DMS153 treated with DMSO at 0.1 percent for 48 hours (cell line): ENCODE results near the gene PPIE.
A peak's percentile ranks its signal among the peaks of the same experiment; 100 is the strongest.

Experiments
- DNase-seq: peaks from one replicate; lab custom pipeline; 2025; ENCODE audit not compliant: unreplicated experiment; lab: John Stamatoyannopoulos, UW

Gene PPIE

DNA sequence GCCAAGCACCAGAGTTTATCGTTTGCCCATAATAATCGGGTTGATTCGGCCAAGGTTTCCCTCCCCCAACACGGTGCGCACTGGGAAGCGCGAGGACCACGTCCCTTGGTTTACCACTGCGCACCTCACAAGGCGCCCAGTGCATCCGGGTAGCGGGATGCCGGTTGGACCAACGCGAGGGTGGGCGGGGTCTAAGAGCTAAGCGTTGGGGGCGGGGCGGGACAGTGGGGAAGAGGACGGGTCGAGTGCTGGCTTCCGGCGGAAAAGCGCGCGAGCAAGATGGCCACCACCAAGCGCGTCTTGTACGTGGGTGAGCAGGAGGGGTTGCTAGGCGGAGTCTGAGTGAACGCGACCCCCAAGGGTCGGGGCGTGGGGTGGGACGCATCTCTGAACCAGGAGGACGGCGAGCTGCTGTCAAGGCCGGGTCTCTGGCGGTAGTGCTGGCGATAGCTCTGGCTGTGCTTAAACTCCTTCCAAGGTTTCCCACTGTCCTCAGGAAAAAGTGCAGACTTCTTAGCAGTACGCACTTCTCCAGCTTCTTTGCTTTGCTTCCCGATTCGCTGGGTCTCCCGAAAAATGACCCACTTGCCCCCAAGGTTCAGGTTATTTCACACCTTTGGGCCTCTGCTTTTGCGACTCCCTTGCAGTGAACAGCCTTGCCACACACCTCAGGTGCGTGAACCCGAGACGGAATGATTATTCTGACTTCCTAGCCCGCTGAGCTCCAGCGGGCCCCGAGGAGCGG is at the start of gene PPIE:
TSS of gene PPIE (plus strand) at position 261 of the 745 bp plus-strand sequence. CDS start at position 280, 19 bp downstream.
- DNase-seq, result peak; percentile 99

DNA sequence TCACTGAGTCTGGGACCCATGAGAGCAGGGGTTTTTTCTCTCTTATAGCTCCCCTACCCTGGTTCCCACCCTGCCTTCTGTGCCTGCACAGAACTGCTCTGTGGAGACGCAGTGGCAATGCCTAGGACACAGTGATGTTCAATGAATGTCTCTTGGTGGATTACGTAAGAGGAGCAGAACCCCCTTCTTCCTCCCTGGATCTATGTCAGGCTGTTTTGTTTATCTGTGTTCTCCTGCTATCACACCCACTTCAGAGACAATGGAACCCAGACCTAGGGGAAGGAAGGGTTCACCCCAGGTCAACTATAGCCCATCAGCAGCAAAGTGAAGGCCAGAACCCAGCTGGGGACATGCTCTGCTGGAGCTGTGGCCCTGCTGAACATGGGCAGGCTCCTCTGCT is 49.5 kb upstream of the PPIE start:
- no peak for DNase-seq

DNA sequence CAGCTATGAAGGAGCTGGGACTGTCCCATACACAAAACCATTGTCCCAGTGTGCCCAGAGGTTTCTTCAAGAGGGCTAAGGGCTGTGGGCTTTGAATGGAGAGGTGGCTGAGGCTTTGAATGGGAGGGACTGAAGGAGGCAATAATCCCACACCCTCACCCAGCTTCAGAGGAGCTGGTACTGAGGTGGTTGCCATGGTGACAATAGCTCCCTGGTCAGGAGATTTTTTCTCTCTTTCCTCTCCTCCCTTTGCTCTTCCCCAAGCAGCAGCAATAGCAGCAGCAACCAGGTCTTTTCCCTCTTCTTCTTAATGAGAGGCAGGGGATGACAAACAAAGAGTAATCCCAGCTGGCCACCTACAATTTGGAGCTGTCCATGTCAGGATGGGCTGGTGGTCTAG is 49.0 kb upstream of the PPIE start:
- DNase-seq, result peak; percentile 33

DNA sequence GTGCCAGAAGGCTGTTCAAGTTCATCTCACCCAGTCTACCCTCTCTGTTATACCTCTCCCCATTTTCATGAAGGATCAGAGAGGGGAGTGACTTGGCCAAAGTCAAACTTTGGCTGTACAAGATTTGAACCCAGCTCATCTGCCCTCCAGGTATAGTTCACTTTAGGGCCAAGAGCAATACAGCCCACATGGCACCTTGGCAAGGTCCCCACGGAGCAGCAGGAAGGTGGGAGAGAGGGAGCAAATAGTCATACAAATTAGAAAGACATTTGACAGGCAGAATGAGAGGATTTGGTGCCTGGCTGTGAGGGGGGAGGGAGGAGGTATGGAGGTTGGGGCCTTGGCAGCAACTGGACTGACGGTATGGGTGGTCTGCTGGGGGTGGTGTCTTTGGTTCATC is 48.5 kb upstream of the PPIE start:
- no peak for DNase-seq

DNA sequence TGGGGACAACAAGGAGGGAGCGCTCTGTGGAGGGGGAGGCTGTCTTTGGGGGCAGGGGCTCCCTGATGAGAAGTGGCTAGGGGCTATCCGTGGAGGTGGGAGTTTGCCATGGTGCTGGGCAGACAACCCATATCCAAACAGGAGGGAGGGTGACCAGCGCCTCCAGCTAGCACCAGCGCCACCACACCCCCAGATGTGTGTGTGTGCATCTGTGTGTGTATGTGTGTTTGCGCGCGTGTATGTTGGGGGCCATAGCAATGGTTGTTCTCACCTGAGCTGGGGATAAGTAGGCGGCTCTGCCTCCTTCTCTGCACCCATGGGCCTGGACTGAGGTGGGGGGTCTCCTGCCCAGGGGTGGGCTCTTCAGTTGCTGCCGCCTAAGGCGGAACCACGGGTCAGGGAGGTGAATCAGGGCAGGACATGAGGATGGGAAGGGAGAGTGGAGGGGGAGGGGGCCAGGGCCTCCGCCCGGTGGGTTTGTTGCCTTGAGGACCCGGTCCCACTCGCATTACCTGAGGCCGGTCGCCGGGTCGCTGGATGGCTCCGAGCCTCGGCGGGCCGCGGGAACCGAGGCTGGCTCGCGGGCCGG is 47.8 kb upstream of the PPIE start:
- DNase-seq, result no peak

DNA sequence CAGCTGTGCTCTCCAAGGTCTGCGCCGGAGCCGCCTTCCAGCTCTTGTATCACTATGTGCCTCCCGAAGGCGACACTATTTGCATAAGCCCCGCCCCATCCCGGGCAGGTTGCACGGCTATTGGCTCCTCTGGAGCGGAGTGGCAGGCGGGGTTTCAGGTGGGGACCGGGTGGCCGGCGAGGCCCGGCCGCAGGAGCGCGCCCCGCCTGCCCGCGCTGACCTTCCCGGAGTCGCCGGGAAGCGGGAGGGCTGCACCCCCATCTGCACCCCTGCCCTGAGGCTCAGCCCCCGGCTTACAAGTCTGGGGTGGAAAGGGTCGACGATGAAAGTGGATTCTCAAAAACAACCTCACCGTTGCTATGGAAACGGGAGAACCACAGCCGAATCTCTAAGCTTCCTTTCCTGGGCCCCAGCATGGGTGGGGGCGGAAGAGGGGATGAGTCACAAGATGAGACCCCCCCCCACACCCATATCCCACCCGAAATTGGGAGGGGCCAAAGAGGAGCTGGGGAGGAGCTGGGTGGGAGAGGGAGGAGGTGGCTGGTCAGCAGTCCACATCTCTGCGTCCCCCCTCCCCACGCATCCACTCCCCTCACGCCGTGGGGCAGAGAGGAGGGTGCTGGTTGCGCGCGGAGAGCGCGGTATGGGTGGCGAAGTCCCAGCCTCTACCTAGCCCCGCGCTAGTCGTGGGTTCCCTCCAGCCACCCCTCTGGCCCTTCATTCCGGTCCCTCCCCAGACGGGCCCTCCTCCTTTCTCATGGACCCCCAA is 47.1 kb upstream of the PPIE start, which contains the start of gene HPCAL4:
TSS of gene HPCAL4 (minus strand) at position 51 of the 769 bp plus-strand sequence. CDS start 6,830 bp downstream, outside the sequence.
- peak; percentile 99 for DNase-seq

DNA sequence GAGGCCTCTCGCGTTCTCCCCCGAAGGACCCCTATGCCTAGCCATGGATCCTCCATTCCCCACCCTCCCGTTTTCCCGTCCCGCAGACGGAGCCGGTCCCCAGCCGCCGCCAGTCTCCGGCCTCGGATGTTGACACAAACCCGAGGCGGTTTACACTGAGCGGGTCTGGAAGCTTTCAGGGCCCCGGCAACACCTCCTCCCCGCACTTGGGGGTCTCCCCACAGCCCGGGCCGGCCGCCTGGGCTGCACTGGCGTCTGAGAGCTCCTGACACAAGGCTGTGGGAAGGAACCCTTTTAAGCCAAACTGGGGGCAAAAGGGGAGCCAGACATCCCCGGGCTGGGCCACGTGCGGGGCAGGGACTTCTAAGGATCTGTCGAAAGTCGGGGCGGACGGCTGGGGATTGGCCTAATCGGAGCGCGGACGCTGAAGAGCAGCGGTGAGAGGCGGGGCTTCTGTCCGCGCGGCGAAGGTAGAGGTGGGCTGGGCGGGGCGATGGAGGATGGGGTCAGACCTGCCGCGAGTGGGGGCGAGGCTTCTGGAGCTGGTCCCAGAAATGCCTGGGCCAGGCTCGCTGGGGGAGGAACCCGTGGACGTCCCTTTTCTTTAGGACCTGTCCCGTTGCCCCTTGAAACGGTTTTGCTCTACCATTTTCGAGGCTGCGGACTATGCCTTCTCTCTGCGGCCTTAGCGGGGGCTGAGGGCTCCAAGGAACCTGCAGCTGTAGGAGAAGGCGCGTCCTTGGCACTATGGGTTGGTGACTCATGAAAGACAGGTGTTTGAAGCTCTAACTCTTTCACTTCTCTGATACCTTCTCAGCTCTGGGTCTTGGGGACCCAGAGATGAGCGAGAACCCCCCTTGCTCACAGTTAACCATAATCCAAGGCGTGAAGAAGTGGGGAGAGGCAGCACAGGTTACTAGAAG is 46.3 kb upstream of the PPIE start:
- peak; percentile 35 for DNase-seq

DNA sequence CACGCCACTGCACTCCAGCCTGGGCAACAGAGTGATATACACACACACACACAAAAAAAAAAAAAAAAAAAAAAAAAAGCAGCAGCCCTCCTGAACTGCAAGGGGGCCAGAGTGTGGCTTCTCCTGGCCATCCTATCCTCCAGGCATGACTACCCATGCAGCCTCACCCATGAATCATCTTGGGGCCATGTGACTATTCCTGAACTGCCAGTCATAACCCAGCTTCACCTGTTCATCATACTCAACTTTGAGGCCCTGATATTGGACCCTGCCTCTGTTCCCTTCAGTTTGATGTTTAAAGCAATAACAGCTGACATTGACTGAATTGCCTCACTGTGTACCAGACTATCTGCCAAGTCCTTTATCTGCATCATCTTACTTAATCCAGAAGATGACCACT is 44.7 kb upstream of the PPIE start:
- DNase-seq, result no peak

DNA sequence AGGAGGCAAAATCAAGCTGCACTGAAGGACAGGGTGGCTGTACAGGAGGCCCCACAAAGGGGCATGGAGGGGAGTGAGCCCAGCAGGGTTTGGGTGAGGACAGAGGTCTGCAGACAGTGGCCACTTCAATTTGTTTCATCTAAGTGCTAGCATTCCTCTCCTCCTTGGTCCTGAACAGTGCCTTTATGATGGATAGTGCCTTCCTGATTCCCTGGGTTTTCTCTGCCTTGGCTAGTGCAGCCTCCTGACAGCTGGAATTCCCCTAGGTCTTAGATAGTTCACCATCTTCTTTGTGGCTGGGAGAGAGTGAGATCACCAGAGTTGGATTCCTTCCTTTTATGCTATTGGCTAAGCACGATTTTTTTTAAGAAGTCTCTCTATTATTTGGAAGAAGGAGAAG is 43.7 kb upstream of the PPIE start:
- DNase-seq, result no peak

DNA sequence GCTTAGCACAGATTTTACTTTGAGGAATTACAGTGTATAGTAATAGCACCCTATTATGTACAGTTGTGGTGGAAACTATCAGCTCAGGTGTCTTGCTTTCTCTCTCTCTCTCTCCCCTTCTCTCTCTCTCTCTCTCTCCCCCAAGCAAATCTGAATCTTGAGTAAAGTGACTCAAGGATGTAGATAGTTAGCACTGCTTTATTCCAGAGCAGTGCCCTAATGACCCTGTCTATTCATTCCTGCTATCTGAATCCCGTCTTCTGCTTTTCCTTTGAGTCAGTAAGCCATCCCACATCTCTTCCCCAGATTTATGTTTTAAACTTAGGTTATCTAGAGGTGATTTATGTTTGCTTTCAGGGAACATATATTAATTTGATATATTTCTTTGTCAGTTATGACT is 42.2 kb upstream of the PPIE start:
- DNase-seq, result no peak

DNA sequence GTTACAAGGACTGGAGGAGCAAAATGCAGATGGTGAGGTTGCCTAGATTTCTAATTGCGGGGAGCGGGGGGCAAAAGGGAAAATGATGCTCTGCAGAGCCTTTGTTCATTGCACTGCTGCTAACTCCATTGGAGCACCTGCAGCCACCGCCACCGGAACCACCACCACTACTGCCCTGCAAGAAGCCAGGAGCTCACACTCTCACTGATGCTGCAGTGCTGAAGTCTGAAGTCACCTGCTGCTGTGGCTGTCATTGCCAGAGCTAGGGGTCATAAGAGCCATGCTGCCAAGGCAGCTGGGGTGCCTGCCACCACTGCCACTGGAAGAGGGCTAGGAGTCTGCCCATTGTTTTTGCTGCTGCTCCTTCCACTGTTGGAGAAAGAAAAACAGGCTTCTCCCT is 40.1 kb upstream of the PPIE start:
- DNase-seq, result no peak

DNA sequence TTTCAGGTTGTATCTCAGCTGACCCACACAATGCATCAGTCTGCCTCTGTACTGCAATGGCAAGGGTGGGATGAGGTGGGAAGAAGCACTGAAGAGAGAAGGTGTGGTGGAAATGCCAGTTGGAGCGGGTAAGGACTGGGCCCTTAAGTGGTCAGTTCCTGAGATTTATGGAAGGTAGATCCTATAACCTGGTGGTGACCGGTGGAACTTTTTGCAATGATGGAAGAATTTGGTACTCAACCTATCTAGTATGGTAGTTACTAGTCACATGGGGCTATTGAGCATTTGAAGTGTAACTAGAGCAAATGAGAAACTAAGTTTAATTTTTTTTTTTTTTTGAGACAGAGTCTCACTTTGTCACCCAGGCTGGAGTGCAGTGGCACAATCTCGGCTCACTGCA is 39.3 kb upstream of the PPIE start:
- DNase-seq, result no peak

DNA sequence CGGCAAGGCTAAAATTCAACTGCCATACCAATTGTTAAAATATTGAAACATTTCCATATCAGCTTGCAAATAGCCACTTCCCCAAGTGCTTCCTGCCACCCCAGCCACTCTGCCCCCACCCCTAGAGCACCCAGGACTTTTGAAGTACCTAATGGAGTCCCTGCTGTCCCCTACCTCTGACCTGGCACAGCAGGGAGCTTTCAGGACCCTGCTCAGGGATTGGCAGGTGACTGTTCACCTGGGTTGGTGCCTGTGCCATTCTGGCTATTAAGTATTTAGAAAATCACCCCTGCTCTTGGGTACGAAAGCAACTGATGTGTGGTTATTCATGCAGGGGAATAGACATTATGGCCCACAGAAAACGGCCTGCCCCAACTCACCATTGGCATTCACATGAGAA is 38.3 kb upstream of the PPIE start:
- no peak for DNase-seq

DNA sequence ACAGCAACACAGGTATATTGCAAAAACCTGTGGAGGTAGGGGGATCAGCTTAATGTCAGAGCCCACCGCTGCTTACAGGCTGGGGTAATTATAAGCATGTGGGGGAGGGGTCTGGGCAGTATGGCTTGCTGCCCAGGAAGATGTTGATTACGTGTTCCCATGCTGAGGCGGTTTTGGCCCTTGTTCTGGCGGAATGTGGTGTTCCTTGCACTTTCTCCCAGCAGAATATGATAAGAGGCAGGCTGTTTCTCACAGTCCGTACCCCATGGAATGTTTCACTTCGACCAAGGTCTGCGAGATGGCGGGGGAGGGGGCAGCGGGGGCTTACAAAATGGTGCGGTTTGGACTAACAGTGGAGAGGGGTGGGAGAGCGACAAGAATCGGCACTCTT is 37.6 kb upstream of the PPIE start:
- peak; percentile 81 for DNase-seq

DNA sequence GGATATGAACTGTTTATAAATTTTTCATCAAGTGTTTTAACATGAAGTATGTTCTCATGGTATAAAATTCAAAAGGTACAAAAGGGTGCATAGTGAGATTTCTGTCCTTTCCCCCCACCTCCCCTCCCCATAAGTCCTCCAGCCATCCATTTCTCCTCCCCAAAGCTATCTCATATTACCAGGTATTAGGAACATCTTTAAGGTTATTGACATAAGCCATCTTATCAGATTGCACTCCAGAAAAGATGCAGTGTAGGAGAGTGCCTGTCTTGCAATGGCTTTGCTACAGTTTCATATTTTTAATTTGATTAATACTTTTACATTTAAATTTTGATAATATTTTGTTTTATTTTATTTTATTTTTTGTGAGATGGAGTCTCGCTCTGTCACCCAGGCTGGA is 33.9 kb upstream of the PPIE start:
- DNase-seq, result no peak

DNA sequence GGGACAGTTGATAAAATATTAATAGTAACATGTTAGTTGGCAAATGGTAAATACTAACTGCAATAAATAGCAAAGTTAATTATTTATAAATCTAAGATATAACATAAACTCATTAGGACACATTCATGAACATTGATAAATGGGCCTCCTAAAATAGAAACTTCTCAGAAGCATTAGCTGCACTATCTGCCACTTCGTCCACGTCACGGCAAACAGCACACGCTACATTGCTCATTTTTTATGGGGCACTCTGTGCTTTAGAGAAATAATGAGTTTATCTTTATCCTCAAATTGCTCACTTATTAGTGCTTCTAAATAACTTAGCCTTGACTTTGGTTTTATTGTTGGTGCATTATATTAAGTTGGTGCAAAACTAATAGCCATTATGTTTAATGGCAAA is 31.2 kb upstream of the PPIE start:
- DNase-seq, result no peak

DNA sequence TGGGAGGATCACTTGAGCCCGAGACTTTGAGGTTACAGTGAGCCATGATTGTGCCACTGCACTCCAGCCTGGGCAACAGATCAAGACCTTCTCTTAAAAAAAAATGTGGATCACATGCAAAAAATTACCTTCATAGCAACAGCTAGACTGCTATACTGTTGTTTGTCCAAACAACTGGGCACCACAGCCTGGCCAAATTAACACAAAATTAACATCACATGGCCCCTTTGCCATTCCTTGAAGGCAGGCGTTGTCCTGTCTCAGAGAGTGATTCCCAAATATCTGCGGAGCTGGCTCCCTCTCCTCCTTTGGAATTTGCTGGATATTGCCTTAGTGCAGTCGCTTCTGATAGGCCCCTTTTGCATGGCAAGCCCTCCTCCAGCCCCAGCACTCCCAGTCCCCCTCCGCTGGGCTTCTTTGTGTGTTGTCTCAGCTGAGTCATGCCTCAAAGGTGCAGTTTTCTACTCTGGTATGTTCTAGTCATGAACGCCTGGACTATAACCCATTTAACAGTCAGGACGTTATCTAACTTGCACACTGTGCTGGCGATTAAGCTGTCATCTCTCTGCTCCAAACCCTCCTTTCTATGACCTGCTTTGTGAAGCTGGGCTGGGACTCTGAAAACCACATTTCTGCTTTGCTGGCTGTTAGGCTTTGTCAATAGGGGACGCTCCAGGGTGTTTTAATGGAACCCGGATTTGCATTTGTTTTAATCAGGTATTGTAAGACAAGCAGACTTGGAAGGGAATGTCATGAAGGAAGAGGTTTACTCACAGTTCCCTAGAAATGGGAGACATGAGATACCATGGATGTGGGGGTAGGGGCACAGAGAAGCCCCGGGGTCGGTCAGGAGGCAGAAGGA is 27.3 kb upstream of the PPIE start:
- DNase-seq, result no peak

DNA sequence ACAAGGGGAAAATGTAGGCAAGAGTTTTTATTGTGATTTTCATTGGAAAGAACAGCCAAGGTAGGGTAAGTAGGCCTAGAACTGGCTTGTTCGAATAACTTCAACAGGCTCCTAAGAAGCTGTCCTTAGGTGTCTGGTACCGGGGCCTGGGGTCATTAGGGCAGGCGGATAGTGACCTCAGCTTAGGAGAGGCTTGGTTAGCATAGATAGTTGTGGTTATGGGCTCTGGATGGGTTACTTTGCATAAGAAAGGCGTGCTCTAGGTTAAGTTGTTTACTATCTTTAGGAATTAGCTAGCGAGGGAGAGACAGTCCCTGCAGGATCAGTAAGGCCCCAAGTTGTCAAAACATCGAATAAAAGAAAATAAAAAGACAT is 26.7 kb upstream of the PPIE start:
- no peak for DNase-seq

DNA sequence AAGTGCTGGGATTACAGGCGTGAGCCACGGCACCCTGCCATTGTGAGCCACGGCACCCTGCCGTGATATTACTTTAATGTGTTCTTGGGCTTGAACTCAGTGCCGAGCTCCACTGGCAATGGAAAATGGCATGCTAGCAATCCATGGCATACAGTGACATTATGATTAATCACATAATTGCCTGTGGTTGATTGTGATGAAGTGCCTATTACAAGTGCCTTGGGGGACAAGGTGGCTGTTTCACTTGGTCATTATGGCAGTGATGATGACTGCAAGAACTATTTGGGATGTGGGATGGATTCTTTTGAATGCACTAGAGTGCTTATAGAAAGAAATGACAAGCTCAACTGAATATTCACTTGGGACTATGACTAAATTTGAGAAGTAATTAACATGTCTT is 25.1 kb upstream of the PPIE start:
- no peak for DNase-seq

DNA sequence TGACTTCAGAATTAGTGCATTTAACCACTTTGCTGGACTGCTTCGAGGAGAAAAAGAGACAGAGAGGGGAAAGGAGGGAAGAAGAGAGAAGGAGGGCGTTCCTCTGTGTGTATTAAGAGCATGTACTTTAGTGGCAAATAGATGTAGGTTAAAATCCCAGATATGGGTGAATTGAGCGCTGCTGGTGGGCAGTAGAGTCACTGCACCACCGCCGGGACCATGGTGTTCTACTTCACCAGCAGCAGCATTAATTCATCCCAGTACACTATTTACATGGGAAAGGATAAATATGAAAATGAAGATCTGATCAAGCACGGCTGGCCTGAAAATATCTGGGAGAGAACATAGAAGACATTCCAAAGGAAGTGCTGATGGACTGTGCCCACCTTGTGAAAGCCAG is 20.9 kb upstream of the PPIE start:
- DNase-seq, result no peak
